GM23338 (cell line): Measurements from ENCODE around the gene DAAM2. TPM values are rescaled to one million over a fixed set of nuclear protein-coding genes. Genes with fewer than 3 reads are reported as not detected.

Experiments
- ATAC-seq: fragments of 200-7000 bp; cut with Tn5 transposase; 3 replicates; pipeline ENCODE4 v1.9.1; 2020
- DNase-seq: peaks from one replicate; pipeline ENCODE4 v3.0.0-alpha.2; 2015; ENCODE audit warnings: low spot score
- H2AFZ ChIP-seq: fragments of 200-600 bp; sonication (generic); 2 replicates; pipeline ENCODE4 v1.8.0; 2016; ENCODE audit warnings: antibody characterized with exemption, mild to moderate bottlenecking, moderate library complexity
- H3F3A ChIP-seq: fragments of 200-600 bp; sonication (generic); replicated peaks from 2 replicates; pipeline ENCODE4 v1.8.0; 2017; ENCODE audit warnings: antibody characterized with exemption, mixed run types, low read depth
- H3K27ac ChIP-seq: fragments of 200-600 bp; sonication (generic); 2 replicates; pipeline ENCODE4 v1.6.1; 2016; ENCODE audit warnings: low read depth
- H3K27me3 ChIP-seq: fragments of 200-600 bp; sonication (generic); 2 replicates; pipeline ENCODE4 v1.8.0; 2016; ENCODE audit warnings: mild to moderate bottlenecking, mixed run types, moderate library complexity; ENCODE audit not compliant: insufficient read depth
- H3K36me3 ChIP-seq: fragments of 200-600 bp; sonication (generic); 2 replicates; pipeline ENCODE4 v1.8.0; 2016; ENCODE audit warnings: mild to moderate bottlenecking; ENCODE audit not compliant: insufficient read depth
- H3K4me1 ChIP-seq: fragments of 200-600 bp; sonication (generic); 2 replicates; pipeline ENCODE4 v1.8.0; 2016; ENCODE audit warnings: mild to moderate bottlenecking, moderate library complexity; ENCODE audit not compliant: insufficient read depth
- H3K4me2 ChIP-seq: fragments of 200-600 bp; sonication (generic); 2 replicates; pipeline ENCODE4 v1.7.1; 2017; ENCODE audit warnings: mixed run types
- H3K4me3 ChIP-seq: fragments of 200-600 bp; sonication (generic); 2 replicates; pipeline ENCODE4 v1.6.1; 2016; ENCODE audit warnings: mixed run types
- H3K79me2 ChIP-seq: fragments of 200-600 bp; sonication (generic); replicated peaks from 2 replicates; pipeline ENCODE4 v1.8.0; 2017; ENCODE audit warnings: mild to moderate bottlenecking; ENCODE audit not compliant: insufficient read depth
- H3K9me2 ChIP-seq: fragments of 200-600 bp; sonication (generic); 2 replicates; pipeline ENCODE4 v1.8.0; 2017; ENCODE audit not compliant: insufficient read depth
- H4K20me1 ChIP-seq: fragments of 200-600 bp; sonication (generic); replicated peaks from 2 replicates; pipeline ENCODE4 v1.8.0; 2017; ENCODE audit warnings: mild to moderate bottlenecking; ENCODE audit not compliant: insufficient read depth
- H3K27ac Mint-ChIP-seq: 2 replicates; pipeline ENCODE4 v1.8.0; 2020; ENCODE audit warnings: inconsistent platforms, mild to moderate bottlenecking, moderate library complexity, mixed read lengths
- H3K27me3 Mint-ChIP-seq: 3 replicates; pipeline ENCODE4 v1.8.0; 2022; ENCODE audit warnings: low read depth, mild to moderate bottlenecking, moderate library complexity, mixed read lengths, inconsistent platforms; ENCODE audit not compliant: insufficient read depth, poor library complexity
- H3K36me3 Mint-ChIP-seq: 3 replicates; pipeline ENCODE4 v1.8.0; 2021; ENCODE audit warnings: low read depth, mild to moderate bottlenecking, inconsistent platforms, moderate library complexity, mixed read lengths
- H3K4me1 Mint-ChIP-seq: 3 replicates; pipeline ENCODE4 v1.8.0; 2020; ENCODE audit warnings: mild to moderate bottlenecking, inconsistent platforms, mixed read lengths
- H3K4me3 Mint-ChIP-seq: 3 replicates; pipeline ENCODE4 v1.8.0; 2021; ENCODE audit warnings: moderate library complexity, mild to moderate bottlenecking, inconsistent platforms, mixed read lengths
- H3K9me3 Mint-ChIP-seq: 3 replicates; pipeline ENCODE4 v1.8.0; 2020; ENCODE audit warnings: moderate library complexity, mild to moderate bottlenecking, inconsistent platforms, mixed read lengths
- CREB1 ChIP-seq: fragments of 250-450 bp; sonication (Bioruptor Pico); IDR thresholded peaks from 2 replicates; pipeline ENCODE4 v1.5.0; 2020; ENCODE audit warnings: low read depth, mild to moderate bottlenecking, moderate library complexity
- EZH2 ChIP-seq: fragments of 200-600 bp; sonication (generic); IDR thresholded peaks from one replicate; pipeline ENCODE4 v1.8.0; 2017; ENCODE audit warnings: antibody characterized with exemption, mild to moderate bottlenecking, low read depth; ENCODE audit not compliant: unreplicated experiment
- EZH2phosphoT487 ChIP-seq: fragments of 200-600 bp; sonication (generic); IDR thresholded peaks from one replicate; pipeline ENCODE4 v1.8.1; 2018; ENCODE audit warnings: antibody characterized with exemption; ENCODE audit not compliant: unreplicated experiment
- JUNB ChIP-seq: IDR thresholded peaks from one replicate; pipeline ENCODE4 v1.6.1; 2016; ENCODE audit warnings: antibody characterized with exemption; ENCODE audit not compliant: unreplicated experiment
- POLR2AphosphoS5 ChIP-seq: IDR thresholded peaks from 2 replicates; pipeline ENCODE4 v1.6.1; 2016; ENCODE audit warnings: antibody characterized with exemption, low read depth
- STAT1 ChIP-seq: IDR thresholded peaks from one replicate; pipeline ENCODE4 v1.6.1; 2016; ENCODE audit warnings: antibody characterized with exemption; ENCODE audit not compliant: unreplicated experiment
- ZNF114 ChIP-seq: fragments of 250-450 bp; sonication (Bioruptor Pico); IDR thresholded peaks from 2 replicates; pipeline ENCODE4 v1.5.0; 2020; ENCODE audit warnings: mild to moderate bottlenecking, moderate library complexity
- ZNF331 ChIP-seq: fragments of 250-450 bp; sonication (Bioruptor Pico); IDR thresholded peaks from 2 replicates; pipeline ENCODE4 v1.5.0; 2020; ENCODE audit warnings: low read depth, mild to moderate bottlenecking, moderate library complexity
- polyA plus RNA-seq: library from polyadenylated mRNA; unstranded; fragments of >200 nt; fragmentation: Nextera tagmentation; extraction: Ambion mirVana; gene quantifications from 2 replicates; pipeline ENCODE4 v1.2.1, GENCODE V29; 2016
- total RNA-seq: library from RNA; depleted of rRNA; stranded (reverse); fragments of >200 nt; shearing (Covaris generic); gene quantifications from 2 replicates; pipeline ENCODE4 v1.2.3, GENCODE V29; 2014
- TF ChIP-seq, protein P1 (sequence below): IDR thresholded peaks from one replicate; pipeline ENCODE4 v1.6.1; 2018; ENCODE audit warnings: antibody characterized with exemption; ENCODE audit not compliant: unreplicated experiment
- TF ChIP-seq, protein P2 (sequence below), 2 experiments: fragments of 200-600 bp in 1 of 2; sonication (generic) in 1 of 2; conservative IDR thresholded peaks; 2 replicates each; pipeline versions ENCODE4 v1.5.1 to v1.6.1; 2016 to 2017; ENCODE audit warnings: antibody characterized with exemption in 2 of 2, low read depth in 2 of 2, mild to moderate bottlenecking in 2 of 2, moderate library complexity in 1 of 2
- TF ChIP-seq, protein P3 (sequence below): IDR thresholded peaks from 2 replicates; pipeline ENCODE4 v1.6.1; 2016; ENCODE audit warnings: antibody characterized with exemption
- TF ChIP-seq, protein P4 (sequence below): fragments of 250-450 bp; sonication (Bioruptor Pico); IDR thresholded peaks from 2 replicates; pipeline ENCODE4 v1.5.0; 2020; ENCODE audit warnings: mild to moderate bottlenecking, moderate library complexity

DAAM2 gene
- total and polyA plus RNA-seq, 2 experiments from 2014 or later: 1.4 to 4.9 TPM

DNA sequence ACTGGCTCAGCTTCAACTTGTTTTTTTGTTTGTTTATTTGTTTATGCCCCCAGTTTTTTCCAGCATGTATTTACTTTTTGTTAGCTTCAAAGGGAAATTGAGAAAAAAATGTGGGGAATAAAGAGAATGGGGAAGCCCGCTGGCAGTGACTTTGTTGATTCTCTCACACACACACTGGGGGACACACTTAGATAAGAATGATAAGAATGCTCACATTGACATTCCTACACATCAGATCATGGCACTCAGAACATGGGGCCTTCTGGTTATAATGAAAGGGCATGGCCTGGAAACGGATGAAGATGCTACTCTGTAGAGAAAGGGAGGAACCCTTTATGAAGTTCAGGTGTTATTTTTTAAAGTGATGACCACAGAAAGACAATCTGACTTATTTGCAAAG lies 15.6 kb upstream of the DAAM2 start (continued):
- TF ChIP-seq, protein P1, sequence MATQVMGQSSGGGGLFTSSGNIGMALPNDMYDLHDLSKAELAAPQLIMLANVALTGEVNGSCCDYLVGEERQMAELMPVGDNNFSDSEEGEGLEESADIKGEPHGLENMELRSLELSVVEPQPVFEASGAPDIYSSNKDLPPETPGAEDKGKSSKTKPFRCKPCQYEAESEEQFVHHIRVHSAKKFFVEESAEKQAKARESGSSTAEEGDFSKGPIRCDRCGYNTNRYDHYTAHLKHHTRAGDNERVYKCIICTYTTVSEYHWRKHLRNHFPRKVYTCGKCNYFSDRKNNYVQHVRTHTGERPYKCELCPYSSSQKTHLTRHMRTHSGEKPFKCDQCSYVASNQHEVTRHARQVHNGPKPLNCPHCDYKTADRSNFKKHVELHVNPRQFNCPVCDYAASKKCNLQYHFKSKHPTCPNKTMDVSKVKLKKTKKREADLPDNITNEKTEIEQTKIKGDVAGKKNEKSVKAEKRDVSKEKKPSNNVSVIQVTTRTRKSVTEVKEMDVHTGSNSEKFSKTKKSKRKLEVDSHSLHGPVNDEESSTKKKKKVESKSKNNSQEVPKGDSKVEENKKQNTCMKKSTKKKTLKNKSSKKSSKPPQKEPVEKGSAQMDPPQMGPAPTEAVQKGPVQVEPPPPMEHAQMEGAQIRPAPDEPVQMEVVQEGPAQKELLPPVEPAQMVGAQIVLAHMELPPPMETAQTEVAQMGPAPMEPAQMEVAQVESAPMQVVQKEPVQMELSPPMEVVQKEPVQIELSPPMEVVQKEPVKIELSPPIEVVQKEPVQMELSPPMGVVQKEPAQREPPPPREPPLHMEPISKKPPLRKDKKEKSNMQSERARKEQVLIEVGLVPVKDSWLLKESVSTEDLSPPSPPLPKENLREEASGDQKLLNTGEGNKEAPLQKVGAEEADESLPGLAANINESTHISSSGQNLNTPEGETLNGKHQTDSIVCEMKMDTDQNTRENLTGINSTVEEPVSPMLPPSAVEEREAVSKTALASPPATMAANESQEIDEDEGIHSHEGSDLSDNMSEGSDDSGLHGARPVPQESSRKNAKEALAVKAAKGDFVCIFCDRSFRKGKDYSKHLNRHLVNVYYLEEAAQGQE: no peak
- no peak for TF ChIP-seq STAT1

DNA sequence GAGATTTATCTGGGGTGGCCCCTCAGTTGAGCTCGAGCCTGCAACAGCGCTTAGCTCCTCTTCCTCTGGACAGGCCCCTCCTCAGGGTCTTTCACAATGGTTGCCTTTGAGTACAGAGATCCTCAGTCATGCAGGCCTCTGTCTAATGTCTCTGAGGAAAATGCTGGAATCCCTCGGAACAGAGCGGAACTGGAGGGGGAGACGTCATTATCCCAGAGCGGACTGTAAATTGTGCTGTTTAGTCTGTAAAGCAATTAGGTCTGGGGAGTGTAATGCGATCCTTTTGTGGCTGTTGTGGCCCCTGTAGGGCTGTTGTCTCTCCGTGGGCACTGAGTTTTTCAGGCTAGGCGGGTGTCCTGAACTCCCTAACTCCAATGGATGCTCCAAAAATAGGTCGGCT lies 15.0 kb upstream of the DAAM2 start:
- no peak overlapping the region for H3K4me3 ChIP-seq
- H3K4me1 ChIP-seq: peaks cover 11% of the 10 kb centered on the region
- no peaks in the 10 kb centered on the region for H3K79me2 ChIP-seq
- Mint-ChIP-seq H3K36me3 (no peaks in the 10 kb centered on the region), H3K4me1 (peaks cover 18% of the 10 kb centered on the region; the same call in 2 of the 3 replicates), H3K27ac (no peak overlapping the region), H3K9me3 (no peaks in the 10 kb centered on the region), H3K4me3 (no peak overlapping the region), H3K27me3 (no peaks in the 10 kb centered on the region)
- ATAC-seq: peak; percentile 77
- no peaks in the 10 kb centered on the region for H3F3A ChIP-seq
- H3K4me2 ChIP-seq: peak overlapping the region; percentile 59
- no peaks in the 10 kb centered on the region for H4K20me1 ChIP-seq
- no peaks in the 10 kb centered on the region for H3K36me3 ChIP-seq
- no peaks in the 10 kb centered on the region for H3K27me3 ChIP-seq
- no peak overlapping the region for H3K27ac ChIP-seq
- peak; percentile 13 for DNase-seq
- H2AFZ ChIP-seq: peak overlapping the region; percentile 95
- H3K9me2 ChIP-seq: 0 out of 2 replicates have a peak, but pooled peaks cover 9% of the 10 kb centered on the region
- TF ChIP-seq, protein P2, sequence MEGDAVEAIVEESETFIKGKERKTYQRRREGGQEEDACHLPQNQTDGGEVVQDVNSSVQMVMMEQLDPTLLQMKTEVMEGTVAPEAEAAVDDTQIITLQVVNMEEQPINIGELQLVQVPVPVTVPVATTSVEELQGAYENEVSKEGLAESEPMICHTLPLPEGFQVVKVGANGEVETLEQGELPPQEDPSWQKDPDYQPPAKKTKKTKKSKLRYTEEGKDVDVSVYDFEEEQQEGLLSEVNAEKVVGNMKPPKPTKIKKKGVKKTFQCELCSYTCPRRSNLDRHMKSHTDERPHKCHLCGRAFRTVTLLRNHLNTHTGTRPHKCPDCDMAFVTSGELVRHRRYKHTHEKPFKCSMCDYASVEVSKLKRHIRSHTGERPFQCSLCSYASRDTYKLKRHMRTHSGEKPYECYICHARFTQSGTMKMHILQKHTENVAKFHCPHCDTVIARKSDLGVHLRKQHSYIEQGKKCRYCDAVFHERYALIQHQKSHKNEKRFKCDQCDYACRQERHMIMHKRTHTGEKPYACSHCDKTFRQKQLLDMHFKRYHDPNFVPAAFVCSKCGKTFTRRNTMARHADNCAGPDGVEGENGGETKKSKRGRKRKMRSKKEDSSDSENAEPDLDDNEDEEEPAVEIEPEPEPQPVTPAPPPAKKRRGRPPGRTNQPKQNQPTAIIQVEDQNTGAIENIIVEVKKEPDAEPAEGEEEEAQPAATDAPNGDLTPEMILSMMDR (conservative IDR thresholded peaks at IDR 0.05; ENCODE audit: low read depth in 2 of 2): no peak
- TF ChIP-seq STAT1 (no peak), CREB1 (CRISPR knock-in tag) (no peak), POLR2AphosphoS5 (no peak), ZNF331 (CRISPR knock-in tag) (no peak), ZNF114 (CRISPR knock-in tag) (no peak), EZH2 (no peak), JUNB (no peak), EZH2phosphoT487 (no peak)
- TF ChIP-seq, protein P3, sequence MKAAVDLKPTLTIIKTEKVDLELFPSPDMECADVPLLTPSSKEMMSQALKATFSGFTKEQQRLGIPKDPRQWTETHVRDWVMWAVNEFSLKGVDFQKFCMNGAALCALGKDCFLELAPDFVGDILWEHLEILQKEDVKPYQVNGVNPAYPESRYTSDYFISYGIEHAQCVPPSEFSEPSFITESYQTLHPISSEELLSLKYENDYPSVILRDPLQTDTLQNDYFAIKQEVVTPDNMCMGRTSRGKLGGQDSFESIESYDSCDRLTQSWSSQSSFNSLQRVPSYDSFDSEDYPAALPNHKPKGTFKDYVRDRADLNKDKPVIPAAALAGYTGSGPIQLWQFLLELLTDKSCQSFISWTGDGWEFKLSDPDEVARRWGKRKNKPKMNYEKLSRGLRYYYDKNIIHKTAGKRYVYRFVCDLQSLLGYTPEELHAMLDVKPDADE: no peak
- TF ChIP-seq, protein P4, sequence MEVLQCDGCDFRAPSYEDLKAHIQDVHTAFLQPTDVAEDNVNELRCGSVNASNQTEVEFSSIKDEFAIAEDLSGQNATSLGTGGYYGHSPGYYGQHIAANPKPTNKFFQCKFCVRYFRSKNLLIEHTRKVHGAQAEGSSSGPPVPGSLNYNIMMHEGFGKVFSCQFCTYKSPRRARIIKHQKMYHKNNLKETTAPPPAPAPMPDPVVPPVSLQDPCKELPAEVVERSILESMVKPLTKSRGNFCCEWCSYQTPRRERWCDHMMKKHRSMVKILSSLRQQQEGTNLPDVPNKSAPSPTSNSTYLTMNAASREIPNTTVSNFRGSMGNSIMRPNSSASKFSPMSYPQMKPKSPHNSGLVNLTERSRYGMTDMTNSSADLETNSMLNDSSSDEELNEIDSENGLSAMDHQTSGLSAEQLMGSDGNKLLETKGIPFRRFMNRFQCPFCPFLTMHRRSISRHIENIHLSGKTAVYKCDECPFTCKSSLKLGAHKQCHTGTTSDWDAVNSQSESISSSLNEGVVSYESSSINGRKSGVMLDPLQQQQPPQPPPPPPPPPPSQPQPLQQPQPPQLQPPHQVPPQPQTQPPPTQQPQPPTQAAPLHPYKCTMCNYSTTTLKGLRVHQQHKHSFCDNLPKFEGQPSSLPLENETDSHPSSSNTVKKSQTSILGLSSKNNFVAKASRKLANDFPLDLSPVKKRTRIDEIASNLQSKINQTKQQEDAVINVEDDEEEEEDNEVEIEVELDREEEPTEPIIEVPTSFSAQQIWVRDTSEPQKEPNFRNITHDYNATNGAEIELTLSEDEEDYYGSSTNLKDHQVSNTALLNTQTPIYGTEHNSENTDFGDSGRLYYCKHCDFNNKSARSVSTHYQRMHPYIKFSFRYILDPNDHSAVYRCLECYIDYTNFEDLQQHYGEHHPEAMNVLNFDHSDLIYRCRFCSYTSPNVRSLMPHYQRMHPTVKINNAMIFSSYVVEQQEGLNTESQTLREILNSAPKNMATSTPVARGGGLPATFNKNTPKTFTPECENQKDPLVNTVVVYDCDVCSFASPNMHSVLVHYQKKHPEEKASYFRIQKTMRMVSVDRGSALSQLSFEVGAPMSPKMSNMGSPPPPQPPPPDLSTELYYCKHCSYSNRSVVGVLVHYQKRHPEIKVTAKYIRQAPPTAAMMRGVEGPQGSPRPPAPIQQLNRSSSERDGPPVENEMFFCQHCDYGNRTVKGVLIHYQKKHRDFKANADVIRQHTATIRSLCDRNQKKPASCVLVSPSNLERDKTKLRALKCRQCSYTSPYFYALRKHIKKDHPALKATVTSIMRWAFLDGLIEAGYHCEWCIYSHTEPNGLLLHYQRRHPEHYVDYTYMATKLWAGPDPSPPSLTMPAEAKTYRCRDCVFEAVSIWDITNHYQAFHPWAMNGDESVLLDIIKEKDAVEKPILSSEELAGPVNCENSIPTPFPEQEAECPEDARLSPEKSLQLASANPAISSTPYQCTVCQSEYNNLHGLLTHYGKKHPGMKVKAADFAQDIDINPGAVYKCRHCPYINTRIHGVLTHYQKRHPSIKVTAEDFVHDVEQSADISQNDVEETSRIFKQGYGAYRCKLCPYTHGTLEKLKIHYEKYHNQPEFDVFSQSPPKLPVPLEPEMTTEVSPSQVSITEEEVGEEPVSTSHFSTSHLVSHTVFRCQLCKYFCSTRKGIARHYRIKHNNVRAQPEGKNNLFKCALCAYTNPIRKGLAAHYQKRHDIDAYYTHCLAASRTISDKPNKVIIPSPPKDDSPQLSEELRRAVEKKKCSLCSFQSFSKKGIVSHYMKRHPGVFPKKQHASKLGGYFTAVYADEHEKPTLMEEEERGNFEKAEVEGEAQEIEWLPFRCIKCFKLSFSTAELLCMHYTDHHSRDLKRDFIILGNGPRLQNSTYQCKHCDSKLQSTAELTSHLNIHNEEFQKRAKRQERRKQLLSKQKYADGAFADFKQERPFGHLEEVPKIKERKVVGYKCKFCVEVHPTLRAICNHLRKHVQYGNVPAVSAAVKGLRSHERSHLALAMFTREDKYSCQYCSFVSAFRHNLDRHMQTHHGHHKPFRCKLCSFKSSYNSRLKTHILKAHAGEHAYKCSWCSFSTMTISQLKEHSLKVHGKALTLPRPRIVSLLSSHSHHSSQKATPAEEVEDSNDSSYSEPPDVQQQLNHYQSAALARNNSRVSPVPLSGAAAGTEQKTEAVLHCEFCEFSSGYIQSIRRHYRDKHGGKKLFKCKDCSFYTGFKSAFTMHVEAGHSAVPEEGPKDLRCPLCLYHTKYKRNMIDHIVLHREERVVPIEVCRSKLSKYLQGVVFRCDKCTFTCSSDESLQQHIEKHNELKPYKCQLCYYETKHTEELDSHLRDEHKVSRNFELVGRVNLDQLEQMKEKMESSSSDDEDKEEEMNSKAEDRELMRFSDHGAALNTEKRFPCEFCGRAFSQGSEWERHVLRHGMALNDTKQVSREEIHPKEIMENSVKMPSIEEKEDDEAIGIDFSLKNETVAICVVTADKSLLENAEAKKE: no peak
